Fibroblast of the aortic adventitia (primary cell): Measurements from ENCODE around the gene ST6GALNAC4. TPM values are rescaled to one million over a fixed set of nuclear protein-coding genes. Genes with fewer than 3 reads are reported as not detected.

ENCODE experiments used
- DNase-seq: peaks from one replicate; pipeline ENCODE4 v3.0.0-alpha.2; 2010; ENCODE audit warnings: low read depth
- H3K4me3 ChIP-seq: 2 replicates; pipeline ENCODE4 v1.5.1; 2011; ENCODE audit warnings: low read depth, mild to moderate bottlenecking, control low read depth, low read length, moderate library complexity
- total RNA-seq: library from RNA; depleted of rRNA; stranded (reverse); fragments of >200 nt; gene quantifications from 2 replicates; pipeline ENCODE4 v1.2.3, GENCODE V29; 2012; ENCODE audit warnings: low replicate concordance
- TF ChIP-seq, protein P1 (sequence below): IDR thresholded peaks from 2 replicates; pipeline ENCODE4 v1.5.1; 2011; ENCODE audit warnings: mild to moderate bottlenecking, low read length, control low read depth, inconsistent platforms; ENCODE audit not compliant: insufficient read depth

ST6GALNAC4 gene
- total RNA-seq, 1 donor: 37.1 TPM

DNA sequence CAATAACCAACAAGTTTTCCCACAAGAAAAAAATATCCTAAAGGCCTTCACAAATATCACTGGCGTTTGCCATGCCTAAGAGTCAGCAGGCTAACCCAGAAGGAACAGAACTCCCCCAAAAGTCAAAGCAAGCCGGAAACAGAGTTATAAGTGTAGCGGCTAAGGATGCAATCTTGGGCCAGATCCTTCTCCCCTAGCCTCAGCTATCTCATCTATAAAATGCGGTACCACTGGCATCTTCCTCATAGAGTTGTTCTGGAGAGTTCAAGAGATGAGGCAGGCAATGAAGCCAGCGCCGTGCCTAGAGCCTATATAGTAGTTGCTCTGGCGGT, 20.2 kb upstream of the ST6GALNAC4 start:
- TF ChIP-seq, protein P1, sequence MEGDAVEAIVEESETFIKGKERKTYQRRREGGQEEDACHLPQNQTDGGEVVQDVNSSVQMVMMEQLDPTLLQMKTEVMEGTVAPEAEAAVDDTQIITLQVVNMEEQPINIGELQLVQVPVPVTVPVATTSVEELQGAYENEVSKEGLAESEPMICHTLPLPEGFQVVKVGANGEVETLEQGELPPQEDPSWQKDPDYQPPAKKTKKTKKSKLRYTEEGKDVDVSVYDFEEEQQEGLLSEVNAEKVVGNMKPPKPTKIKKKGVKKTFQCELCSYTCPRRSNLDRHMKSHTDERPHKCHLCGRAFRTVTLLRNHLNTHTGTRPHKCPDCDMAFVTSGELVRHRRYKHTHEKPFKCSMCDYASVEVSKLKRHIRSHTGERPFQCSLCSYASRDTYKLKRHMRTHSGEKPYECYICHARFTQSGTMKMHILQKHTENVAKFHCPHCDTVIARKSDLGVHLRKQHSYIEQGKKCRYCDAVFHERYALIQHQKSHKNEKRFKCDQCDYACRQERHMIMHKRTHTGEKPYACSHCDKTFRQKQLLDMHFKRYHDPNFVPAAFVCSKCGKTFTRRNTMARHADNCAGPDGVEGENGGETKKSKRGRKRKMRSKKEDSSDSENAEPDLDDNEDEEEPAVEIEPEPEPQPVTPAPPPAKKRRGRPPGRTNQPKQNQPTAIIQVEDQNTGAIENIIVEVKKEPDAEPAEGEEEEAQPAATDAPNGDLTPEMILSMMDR: no peak
- peak; percentile 26 for DNase-seq
- peak overlapping the region; percentile 93 for H3K4me3 ChIP-seq

DNA sequence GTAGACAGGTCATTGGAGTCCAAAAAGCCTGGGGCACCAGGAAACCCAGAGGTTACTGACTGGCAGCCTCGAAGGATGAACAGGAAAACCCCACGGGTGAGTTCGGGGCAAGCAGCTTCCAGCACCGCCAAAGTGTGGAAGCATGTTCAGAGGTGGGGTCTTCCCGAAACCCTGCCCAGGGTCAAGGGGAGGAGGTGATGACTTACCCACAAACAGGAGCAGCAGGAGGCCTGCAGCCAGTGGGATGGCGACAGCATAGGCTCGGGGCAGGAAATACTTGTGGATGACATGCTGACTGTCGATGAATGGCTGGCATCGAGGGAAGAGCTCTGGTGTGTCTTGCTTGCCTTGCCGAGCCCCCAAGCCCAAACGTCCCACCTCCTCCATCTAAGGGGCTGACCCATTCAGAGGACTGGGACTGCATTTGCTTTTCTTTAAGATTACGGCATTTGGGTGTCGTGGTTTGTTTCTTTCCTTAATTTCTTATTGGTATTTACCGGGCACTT, 19.6 kb upstream of the ST6GALNAC4 start:
- no peak for DNase-seq
- peak overlapping the region; percentile 93 for H3K4me3 ChIP-seq
- TF ChIP-seq, protein P1: no peak

DNA sequence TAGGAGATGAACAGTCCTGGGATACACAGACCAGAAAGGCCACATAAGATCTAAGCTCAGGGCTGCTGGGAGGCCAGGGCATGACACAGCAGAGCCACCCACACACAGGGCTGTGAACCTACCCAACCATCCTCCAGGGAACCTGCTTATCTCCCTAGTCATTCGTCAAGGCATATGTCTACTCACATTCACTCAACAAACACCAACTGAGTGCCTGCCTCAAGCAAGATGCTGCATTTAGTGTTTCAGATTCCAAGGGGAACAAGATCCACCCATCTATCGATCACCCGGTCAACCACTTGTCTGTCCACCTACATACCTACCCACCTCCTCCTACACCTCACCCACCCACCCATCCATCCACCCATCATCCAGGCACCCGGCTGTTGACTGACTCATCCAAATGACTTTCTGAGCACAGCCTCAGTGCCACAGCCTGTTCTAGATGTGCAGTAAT, 19.0 kb upstream of the ST6GALNAC4 start:
- DNase-seq: peak; percentile 43
- TF ChIP-seq, protein P1: no peak
- peak overlapping the region; percentile 93 for H3K4me3 ChIP-seq

DNA sequence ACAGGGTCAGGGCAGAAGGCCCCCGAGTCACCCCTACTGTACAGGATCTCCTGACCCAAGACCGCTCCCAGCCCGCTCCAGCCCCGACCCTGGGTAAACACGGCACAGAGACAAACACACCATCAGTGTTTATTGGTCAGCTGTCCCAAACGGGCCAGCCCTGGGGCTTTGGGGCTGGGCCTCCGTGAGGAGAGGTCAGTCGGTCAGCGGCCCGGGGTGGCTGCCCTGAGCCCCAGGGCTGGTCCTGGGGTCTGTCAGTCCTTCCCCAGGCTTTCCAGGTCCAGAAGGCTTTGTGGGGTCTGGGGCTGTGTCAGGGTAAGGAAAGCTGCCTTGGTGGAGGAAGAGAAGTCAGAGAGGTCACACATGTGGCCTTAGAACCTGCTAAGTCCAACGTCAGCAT, 18.1 kb upstream of the ST6GALNAC4 start:
- DNase-seq: no peak
- TF ChIP-seq, protein P1: no peak
- H3K4me3 ChIP-seq: no peak overlapping the region

DNA sequence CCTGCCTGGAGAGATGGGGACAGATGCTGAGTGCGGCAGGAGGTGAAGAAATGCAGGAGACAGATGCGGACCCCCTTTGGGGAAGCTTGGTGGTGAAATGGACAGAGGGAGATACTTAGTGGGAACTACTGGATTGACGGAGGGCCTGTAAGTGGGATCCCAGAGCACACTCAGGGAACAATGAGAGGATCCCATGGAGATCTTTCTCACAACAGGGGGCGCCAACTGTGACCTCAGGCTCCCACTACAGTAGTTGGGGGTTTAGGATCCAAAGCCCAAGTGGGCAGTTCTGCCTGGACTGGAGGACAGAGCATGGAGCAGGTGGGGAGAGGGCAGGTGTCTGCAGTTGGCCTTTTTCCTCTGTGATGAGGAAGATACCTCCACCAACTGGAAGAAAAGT, 17.4 kb upstream of the ST6GALNAC4 start:
- DNase-seq: no peak
- TF ChIP-seq, protein P1: no peak
- H3K4me3 ChIP-seq: no peak overlapping the region

DNA sequence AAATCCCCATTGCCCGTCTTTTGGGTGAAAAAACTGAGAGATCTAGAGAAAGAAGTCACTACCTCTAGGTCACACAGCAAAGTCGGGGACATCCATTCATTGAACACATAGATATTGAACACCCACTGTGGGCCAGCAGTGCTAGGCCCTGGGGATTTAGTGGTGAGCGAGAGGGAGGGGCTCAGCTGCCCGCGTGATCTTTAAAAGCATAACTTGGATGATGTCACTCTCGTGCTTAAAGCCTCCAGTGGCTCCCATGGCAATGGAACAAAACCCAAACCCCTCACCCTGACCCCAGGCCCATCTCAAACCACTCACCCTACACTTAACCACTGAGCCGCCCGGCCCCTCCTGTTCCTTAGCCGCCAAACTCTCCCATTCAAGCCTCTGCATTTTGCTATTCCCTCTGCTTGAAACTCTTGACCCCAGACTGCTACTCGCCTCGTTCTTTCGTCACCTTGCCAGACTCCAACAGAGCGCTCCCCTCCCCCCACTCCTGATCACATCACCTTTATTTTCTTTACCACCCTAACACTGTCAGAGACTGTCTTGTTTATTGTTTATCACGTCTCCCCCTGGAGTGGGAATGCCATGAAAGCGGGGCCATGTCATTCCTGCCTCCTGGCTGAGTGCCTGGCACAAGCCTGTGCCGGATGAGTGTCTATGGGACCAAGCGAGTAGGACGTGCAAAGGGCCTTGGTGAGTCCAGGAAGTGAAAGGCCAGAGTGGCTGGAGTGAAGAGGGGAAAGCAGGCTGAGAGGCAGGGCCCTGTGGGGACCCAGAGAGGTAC, 14.4 kb upstream of the ST6GALNAC4 start:
- TF ChIP-seq, protein P1: no peak
- H3K4me3 ChIP-seq: peak overlapping the region; percentile 70
- peak; percentile 72 for DNase-seq
